ENCODE data around the gene KLHL4.
"Not testable (repeated sequence)": the region's sequence is repeated elsewhere in the genome, so short reads cannot be mapped to it uniquely, and the experiment has no call there.

KLHL4 gene

DNA sequence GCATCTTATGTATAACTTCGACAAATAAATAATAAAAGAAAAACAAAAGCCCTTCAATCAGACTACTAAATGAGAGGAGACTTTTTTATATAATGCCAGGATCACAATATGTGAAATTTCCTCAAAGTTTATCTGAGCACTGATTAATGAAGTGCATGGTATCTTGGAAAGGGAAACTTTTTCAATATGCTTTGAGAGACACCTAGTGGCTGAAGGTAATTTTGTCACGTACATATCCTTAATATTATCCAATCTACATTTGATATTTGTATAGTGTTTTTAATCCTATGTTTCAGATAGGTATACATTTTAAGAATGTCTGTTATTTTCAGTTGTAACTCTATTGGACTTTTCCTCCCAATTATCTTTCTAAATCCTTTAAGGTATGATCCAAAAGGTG is 146.8 kb downstream of the KLHL4 start:
- DNase-seq: no peak

DNA sequence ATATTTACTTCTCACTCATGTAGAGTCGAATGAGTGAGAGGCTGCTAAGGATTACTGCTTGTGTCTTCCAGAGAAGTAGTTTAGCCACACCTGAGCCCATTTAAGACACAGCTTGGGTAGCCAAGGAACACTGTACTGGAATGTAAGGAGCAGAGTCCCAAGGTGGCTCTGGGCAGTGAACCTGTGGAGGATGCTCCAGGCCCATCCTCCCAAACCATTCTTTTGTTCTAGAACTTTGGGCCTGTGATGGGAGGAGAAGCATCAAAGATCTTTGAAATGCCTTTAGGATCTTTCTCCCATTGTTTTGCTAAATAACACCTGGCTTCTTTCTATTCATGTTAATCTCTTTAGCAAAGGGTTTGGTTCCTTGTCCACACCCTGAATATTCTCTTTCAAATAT is 162.2 kb downstream of the KLHL4 start:
- no peak for DNase-seq

DNA sequence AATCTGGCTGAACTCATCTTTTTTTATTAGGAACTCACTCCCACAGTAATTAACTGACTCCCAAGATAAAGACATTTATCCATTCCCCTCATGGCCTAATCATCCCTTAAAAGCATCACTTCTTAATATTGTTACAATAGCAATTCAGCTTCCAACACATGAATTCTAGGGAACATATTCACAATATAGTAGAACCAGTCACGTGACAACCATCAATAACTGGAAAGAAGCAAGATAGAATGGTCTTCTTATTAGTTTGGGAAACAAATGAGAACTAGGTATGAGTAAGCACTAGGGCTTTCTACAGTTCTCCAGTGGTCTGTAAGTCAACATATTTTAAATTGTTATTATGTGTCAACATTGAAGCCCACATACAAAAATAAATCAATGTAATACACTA is 170.1 kb downstream of the KLHL4 start:
- DNase-seq: no peak

DNA sequence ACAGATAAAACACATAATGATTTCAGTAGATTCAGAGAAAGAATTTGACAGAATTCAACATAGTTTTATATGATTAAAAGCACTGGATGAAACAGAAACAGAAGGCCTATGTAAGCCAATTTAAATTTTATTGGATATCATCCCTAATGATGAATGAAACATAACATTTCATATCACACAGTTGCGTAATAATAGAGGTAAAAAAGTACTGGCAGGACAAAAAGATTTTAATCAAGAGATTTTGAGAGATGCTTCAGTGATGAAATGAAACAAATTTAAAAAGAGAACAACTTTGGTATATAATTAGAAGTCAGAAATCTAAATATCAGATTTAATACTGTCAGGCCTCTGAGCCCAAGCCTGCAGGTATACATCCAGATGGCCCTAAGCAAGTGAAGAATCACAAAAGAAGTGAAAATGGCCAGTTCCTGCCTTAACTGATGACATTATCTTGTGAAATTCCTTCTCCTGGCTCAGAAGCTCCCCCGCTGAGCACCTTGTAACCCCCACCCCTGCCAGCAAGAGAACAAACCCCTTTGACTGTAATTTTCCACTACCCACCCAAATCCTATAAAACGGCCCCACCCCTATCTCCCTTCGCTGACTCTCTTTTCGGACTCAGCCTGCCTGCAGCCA is 170.6 kb downstream of the KLHL4 start:
- DNase-seq: not testable (repeated sequence)

DNA sequence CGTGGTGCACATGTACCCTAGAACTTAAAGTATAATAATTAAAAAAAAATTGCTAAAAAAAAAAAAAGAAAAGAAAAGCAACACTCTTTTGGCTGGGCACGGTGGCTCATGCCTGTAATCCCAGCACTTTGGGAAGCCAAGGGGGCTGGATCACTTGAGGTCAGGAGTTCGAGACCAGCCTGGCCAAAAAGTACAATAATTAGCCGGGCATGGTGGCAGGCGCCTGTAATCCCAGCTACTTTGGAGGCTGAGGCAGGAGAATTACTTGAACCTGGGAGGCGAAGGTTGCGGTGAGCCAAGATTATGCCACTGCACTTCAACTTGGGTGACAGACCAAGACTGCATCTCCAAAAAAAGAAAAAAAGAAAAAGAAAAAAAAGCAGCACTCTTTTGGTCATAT is 171.6 kb downstream of the KLHL4 start:
- not testable (repeated sequence) for DNase-seq

DNA sequence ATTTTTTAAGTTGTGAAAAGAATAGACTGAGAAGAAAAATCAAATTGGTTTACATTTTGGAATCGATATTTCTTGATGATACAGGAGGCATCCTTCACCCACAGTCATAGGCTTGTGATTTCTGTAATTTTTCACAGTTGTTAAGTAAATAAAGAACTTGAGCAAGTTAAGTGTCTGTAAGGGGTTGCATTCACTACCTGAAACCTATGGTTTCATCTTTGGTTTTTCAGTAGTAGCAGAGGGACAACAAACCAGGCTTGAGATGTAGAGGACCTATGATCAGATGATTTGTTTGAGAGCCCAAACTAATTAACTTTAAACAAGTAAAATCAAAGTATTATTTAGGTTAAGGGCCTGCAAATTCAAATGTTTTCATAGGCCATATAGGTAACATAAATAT is 175.6 kb downstream of the KLHL4 start:
- no peak for DNase-seq

DNA sequence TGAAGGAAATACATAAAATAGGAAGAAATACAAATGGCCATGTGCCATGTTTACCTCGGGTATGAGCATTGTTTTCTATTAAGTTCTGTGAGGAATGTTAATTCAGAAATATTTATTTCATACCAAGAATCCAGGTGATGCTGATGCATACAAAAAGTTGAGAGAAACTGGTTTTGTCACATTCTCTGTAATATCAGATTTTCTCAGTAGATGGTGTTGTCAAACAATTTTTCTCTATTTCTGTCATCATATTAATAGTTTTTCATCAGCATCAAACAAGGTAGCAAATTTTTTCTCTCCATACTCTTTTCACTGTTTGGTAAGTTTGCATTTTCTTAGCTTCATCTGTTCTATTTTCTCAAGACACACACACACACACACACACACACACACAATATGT is 179.8 kb downstream of the KLHL4 start:
- DNase-seq: no peak

DNA sequence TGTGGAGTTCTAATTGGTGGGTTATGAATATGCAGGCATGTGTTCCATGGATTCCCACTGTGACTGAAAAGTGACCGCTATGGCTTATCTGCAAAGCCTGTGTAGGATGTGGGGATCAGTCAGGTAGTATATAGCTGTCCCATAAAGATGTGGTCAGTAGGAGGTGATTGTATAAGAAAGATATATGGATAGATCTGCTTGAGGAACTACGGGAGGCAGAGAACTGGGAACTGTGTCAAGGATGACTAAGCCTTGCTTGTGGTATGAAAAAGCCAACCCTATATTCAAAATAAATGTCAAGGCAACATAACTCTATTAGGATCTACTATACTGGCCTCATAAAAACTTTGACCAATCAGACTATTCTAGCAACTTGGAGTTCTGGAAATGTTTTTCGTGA is 185.2 kb downstream of the KLHL4 start:
- DNase-seq: no peak

DNA sequence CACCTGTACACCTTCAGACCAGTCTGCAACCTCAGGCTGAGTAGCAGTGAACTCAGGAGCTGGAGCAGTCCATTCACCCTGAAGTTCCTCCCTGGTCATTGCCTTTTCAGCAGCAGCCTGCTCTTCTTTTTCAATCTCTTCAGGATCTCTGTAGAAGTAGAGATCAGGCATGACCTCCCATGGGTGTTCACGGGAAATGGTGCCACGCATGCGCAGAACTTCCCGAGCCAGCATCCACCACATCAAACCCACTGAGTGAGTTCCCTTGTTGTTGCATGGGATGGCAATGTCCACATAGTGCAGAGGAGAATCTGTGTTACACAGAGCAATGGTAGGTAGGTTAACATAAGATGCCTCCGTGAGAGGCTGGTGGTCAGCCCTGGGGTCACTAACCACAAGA is 185.9 kb downstream of the KLHL4 start:
- DNase-seq: not testable (repeated sequence)

DNA sequence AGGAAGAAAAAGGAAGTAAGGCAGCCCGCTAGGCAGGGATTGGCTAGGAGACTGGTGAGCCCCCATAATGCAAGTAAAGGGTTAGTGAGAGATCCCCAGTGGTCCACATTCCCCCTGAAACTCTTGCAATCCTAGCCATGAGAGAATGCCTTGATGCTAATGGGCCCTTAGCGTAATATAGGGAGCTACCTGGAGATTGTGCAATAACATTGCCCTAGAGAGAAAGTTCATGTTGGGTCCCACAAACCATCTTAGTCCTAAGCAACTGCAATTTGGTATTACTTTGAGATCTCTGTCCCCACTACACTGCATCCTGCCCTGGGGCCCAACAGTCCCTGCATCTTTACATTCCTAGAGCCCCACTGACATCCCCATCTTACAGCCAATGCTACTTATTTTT is 188.5 kb downstream of the KLHL4 start:
- DNase-seq: no peak

DNA sequence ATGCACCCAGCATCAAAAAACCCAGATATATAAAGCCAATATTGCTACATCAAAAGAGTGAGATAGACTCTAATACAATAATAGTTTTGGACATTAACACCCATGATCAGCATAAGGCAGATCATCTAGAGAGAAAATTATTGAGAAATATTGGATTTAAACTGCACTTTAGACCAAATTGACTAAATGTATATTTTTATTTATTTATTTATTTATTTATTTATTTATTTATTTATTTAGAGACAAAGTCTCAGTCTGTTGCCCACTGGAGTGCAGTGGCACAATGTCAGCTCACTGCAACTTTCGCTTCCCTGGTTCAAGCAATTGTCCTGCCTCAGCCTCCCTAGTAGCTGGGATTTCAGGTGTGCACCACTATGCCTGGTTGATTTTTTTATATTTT is 193.0 kb downstream of the KLHL4 start:
- no peak for DNase-seq

Data from GF-D8 (cell line).